NCI-H748 (cell line): ENCODE results near the gene ATP8B3.

Experiments used
- DNase-seq: peaks from one replicate; lab custom pipeline; 2025; ENCODE audit not compliant: unreplicated experiment; lab: John Stamatoyannopoulos, UW

The ATP8B3 gene

GRCh38 chr19:1816530-1817298, 4.6 kb upstream of the ATP8B3 start:
- no peak for DNase-seq

DNA sequence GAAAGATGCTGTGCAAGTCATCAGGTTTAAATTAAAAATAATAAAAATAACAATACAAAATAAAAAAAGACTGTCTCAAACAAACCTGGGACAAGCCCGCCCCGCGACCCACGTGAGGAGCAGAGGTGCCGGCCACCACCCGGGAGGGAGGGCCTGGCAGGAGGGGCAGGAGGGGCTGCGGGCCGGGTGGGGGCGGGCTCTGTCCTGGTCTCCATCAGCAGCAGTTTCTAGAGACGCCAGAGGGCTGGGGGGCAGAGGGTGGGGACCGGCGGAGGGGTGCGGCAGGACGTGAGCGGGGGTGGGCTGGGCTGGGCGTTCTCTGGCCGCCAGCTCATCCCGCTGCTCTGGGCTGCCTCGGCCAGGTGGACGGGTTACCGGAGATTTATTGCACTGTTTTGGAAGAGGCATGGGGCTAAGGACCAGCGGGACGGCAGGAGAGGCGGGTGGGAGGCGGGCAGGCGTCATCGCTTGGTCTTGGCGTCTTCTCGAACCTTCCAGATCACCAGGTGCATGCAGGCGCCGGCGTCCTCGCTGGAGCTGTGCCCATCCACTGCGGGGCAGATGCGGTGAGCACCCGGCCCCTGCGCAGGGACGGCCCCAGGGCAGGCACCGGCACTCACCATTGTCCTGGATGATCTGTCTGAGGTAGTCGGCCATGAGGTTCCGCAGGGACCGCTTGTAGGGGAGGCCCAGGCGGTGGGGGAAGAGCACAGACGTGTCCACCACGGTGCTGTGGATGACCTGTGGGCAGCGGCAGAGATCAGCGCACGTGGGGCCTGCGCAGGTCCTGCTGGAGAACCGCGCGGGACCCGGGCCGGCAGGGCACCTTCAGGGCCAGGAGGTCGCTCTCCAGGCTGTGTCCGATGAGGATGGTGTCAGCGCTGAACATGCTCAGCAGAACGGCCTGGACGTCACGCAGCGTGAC, 3.8 kb upstream of the ATP8B3 start:
- no peak for DNase-seq

DNA sequence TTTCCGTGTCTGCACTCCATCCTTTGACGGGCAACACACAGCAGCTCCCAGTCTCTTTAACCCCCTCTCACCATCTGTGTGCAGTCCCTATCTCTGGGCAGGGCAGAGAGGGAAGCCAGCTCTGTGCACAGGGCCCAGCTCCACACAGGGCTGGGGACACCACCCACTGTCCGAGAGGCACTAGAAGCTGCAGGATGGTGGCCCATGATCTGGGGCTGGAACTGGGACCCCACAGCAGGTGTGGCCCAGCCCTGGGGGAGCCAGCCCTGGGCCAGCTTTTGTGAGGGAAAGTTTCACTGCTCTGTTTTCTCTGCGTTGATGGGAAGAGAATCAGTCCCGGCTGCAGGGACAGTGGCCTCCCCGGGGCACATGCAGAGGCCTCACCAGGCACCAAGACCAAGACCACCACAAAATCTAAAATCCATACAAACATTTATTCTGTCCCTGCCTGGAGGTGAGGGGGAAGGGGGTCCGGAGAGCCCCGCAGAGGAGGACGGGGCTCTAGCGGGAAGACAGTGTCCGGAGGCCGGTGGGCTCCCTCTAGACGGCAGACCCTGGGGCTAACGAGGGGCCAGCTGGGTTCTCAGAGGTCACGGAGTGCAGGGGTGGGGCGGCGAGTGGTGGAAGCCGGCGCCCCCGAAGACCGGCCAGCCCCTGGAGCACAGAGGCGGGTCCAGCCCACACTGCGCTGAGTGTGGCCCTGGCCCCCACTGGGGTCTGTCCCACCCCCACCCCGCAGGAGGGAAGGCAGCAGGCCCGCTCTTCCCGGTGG, 2.9 kb upstream of the ATP8B3 start:
- DNase-seq: no peak

GRCh38 chr19:1814391-1814790, 2.3 kb upstream of the ATP8B3 start:
- DNase-seq: no peak

DNA sequence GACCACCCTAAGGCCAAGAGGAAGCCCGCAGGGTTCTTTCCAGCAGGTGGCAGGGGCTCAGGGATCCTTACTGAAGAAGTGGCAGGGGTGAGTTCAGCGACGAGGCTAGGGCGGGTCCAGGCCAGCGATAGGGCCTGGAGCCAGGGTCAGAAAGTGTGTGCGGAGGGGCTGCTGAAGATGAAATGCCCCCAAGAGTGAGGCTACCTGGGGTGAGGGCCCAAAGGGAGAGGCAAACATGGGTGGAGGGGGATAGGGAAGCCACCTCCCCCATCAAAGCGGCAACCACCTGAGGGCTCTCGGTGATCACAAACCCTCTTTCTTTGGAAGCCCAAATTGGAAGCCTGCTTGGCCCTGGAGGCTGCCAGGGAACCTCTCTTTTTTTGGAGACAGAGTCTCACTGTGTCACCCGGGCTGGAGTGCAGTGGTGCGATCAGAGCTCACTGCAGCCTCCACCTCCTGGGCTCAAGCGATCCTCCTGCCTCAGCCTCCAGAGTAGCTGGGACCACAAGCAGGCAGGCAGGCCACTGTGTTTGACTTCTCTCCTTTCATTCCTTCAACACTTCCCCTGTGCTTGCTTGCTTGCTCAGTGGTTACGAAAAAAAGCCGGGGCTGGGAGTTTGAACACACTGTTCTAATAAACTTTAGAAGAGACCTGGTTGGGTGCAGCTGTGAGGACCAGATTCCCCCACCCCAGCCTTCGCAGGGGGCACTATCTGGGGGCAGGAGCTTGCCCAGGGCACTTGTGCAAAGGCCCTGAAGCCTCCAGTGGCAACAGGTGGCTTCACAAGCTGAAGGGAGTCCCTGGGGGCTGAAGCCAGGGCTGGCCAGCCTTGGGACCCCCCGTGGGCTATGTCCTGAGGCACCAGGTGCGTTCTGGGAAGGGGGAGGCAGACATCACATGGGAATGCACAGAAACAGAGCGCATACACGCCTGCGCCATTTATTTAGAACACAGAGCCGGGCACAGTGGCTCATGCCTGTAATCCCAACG, 1.4 kb upstream of the ATP8B3 start:
- DNase-seq: no peak

DNA sequence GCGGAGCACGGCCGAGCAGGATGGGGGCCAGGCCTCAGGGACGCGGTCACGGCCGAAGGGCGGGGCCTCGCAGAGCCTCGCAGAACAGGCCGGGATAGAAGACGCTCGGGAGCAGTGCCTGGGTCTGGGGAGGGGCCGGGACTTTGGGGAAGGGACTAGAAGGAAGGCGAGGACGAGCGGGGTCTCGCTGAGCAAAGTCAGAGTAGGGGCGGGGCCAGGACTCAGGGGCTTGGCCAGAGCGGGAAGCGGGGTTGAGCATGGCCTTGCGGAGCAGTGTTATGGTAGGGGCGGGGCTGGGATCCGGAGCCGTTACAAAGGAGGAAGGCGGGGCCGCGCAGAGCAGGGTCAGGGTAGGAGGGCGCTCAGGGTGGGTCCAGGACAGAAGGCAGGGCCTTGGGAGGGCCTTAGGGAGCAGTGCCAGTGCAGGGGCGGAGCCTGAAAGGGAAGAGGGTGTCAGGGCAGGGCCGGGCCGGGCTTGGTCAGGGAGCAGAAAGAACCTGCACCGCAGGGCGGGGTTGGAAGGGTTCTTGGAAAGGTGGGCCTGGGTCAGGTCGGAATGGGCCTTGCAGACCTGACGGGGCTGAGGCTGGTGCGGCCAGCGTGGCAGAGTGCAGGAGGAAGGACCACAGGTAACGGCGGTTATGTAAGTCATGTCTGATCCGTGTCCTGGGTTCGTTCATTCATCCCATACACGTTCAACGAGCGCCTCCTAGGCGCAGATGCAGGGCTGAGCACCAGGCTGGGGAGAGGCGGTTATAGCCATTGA, 533 bp upstream of the ATP8B3 start:
- peak; percentile 96 for DNase-seq

- DNase-seq: peak; percentile 22
Measured at GRCh38 chr19:1811472-1811894, 593 bp downstream of the ATP8B3 start.

DNA sequence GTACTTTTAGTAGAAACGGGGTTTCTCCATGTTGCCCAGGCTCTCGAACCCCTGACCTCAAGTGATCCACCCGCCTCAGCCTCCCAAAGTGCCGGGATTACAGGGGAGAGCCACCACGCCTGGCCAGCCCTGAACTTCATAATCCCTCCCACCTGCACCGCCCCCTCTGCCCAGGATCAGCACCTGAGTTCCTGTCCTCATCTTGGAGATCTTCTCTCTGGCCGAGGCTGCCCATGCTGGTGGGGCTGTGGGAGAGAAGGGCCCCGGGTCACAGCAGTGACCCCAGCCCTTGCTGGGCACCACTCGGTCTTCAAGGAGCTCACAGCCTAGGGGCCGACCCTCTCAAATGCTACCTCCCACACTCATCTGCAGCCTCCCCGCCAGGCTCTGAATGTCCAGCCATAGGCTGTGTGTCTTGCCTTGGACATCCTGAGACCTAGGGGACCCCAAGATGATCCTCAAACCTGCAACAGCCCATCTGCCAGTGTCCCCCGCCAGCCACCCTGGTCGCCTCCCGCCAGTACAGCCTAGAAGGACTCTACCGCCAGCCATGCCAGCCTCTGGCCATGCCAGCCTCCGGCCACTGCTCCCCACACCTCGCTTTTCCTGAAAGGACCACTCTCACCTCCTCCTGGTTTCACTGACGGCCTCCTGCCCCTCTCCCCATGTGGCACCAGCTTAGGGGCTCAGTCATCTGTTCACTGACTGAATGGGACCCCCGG, 1.5 kb downstream of the ATP8B3 start:
- no peak for DNase-seq

- no peak for DNase-seq
Measured at GRCh38 chr19:1809678-1810077, 2.4 kb downstream of the ATP8B3 start.

DNA sequence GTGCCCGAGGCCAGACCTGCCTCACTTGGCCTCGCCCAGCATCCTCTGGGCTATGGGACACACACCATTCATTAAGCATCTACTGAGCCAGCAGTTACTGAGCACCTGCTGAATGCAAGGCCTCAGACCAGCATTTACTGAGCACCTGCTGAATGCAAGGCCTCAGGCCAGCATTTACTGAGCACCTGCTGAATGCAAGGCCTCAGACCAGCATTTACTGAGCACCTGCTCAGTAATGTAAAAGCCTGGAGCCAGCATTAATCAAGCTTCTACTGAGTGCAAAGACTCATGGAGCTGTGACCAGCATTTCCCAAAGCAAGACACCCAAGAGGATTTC, 3.7 kb downstream of the ATP8B3 start:
- no peak for DNase-seq

GRCh38 chr19:1807695-1808394, 4.2 kb downstream of the ATP8B3 start:
- no peak for DNase-seq

DNA sequence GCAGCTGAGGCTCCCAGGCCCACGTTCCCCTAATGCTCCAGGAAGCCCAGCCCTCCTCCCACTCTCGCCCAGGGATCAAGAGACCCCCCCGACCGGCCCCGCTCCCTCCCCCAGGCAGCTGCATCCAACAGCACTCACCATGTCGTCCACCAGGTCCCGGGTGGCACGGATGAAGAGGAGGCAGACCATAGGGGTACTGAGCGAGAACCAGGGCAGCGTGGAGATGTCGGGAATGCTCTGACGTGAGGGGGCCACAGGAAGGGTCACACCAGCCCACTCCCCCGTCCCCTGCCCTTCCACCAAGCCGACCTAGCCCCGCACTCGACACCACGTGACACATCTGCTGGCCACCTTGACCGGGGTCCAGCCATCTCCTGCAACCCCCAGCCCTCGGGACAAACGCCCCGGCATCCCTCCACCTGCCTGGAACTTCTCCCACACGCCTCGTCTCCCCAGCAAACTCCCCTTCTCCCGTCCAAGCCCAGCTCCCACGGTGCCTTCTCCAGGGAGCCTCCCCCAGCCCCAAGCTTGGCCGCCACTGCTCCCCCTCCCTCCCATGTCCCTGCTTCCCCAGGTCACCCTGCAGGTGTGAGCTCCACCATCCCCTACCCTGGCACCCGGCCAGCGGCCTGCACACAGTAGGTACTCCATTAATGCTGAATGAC, 4.9 kb downstream of the ATP8B3 start:
- DNase-seq: no peak

DNA sequence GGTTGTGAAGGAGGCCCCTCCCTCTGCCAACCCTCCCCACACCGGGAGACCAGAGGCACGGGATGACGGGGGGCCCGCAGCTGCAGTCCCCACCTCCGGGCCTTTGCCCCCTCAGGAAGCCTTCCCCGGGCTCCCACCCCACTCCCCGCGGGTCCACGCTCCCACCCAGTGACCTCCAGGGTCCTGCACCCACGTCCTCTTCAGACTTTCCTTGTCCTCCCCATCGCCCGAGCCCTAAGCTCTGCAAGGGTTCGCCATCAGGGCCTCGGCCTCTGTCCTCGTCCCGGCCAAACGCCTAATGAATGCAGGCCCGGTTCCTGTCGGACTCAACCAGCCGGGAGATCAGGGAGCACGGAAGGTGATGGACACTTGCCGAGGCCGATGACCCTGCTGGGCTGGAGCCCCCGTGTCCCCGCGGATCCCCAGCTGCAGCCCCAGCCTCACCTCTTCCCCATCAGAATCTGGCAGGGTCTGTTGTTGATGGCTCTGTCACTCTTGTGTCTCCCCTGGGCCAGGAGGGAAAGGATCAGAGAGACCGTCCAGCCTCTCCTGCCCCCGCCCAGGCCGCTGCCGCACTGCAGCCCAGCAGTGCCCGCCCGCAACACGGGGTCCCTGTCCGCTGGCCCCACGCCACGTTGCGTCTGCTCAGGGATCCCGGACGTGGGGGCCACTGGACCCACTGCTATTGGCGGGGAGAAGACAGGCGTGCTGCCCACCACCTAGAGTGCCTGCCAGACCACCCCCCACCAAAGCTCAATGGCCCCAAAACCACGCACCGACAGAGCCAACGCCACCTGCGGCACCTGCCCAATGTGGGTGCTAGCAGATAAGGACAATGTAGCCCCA, 5.7 kb downstream of the ATP8B3 start:
- no peak for DNase-seq

- no peak for DNase-seq
Measured at GRCh38 chr19:1805401-1806183, 6.5 kb downstream of the ATP8B3 start.

DNA sequence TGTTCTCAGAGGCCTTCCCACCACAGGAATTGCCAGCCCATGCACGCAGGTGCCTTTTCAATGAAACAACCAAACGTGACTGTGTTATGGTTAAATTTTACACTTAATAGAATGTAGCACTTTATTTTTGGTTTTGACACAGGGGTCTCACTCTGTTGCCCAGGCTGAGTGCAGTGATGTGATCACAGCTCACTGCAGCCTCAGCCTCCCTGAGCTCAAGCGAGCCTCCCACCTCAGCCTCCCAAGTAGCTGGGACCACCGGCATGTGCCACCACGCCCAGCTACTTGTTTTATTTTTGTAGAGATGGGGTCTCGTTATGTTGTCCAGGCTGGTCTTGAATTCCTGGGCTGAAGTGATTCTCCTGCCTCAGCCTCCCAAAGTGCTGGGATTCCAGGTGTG, 7.2 kb downstream of the ATP8B3 start:
- no peak for DNase-seq

GRCh38 chr19:1799695-1800342, 12.3 kb downstream of the ATP8B3 start:
- no peak for DNase-seq
